Astrocyte (in vitro differentiated cells and primary cell): Measurements from ENCODE around the gene FCN1. TPM values are rescaled to one million over a fixed set of nuclear protein-coding genes. Genes with fewer than 3 reads are reported as not detected.

ENCODE experiments used
- DNase-seq: peaks from one replicate; pipeline ENCODE4 v3.0.0-alpha.2; 2010; ENCODE audit warnings: low read depth
- FAIRE-seq: peaks from 2 replicates; lab custom pipeline; 2011; peaks lifted over from hg19 to GRCh38; lab: Jason Lieb, UNC
- H2AFZ ChIP-seq: 2 replicates; pipeline ENCODE4 v1.6.0; 2012; ENCODE audit warnings: low read depth, low read length, inconsistent platforms
- H3K27ac ChIP-seq: 2 replicates; pipeline ENCODE4 v1.5.1; 2011; ENCODE audit warnings: low read depth, low read length, inconsistent platforms
- H3K27me3 ChIP-seq: 2 replicates; pipeline ENCODE4 v1.6.0; 2011; ENCODE audit warnings: low read length, inconsistent platforms; ENCODE audit not compliant: insufficient read depth
- H3K36me3 ChIP-seq: 2 replicates; pipeline ENCODE4 v1.5.1; 2011; ENCODE audit warnings: low read length, inconsistent platforms; ENCODE audit not compliant: insufficient read depth
- H3K4me1 ChIP-seq: 2 replicates; pipeline ENCODE4 v1.5.1; 2011; ENCODE audit warnings: low read length, inconsistent platforms; ENCODE audit not compliant: insufficient read depth
- H3K4me2 ChIP-seq: 2 replicates; pipeline ENCODE4 v1.6.0; 2012; ENCODE audit warnings: low read length, inconsistent platforms
- H3K4me3 ChIP-seq: 2 replicates; pipeline ENCODE4 v1.5.1; 2011; ENCODE audit warnings: low read depth, mild to moderate bottlenecking, low read length, inconsistent platforms; ENCODE audit not compliant: insufficient read depth
- H3K79me2 ChIP-seq: 2 replicates; pipeline ENCODE4 v1.6.0; 2012; ENCODE audit warnings: mild to moderate bottlenecking, low read length, inconsistent platforms; ENCODE audit not compliant: insufficient read depth
- H3K9ac ChIP-seq: 2 replicates; pipeline ENCODE4 v1.6.0; 2012; ENCODE audit warnings: mild to moderate bottlenecking, low read length, inconsistent platforms
- H3K9me3 ChIP-seq: 2 replicates; pipeline ENCODE4 v1.5.1; 2012; ENCODE audit warnings: low read depth, mild to moderate bottlenecking, low read length, inconsistent platforms; ENCODE audit not compliant: insufficient read depth
- H4K20me1 ChIP-seq: 2 replicates; pipeline ENCODE4 v1.6.0; 2012; ENCODE audit warnings: low read length, inconsistent platforms; ENCODE audit not compliant: insufficient read depth
- H3K27ac Mint-ChIP-seq: one replicate; pipeline ENCODE4 v1.8.0; 2021; ENCODE audit warnings: mild to moderate bottlenecking, mixed read lengths; ENCODE audit not compliant: unreplicated experiment
- H3K27me3 Mint-ChIP-seq: one replicate; pipeline ENCODE4 v1.8.0; 2021; ENCODE audit warnings: low read depth, mixed read lengths; ENCODE audit not compliant: unreplicated experiment
- H3K36me3 Mint-ChIP-seq: one replicate; pipeline ENCODE4 v1.8.0; 2021; ENCODE audit warnings: low read depth, mixed read lengths; ENCODE audit not compliant: unreplicated experiment
- H3K4me1 Mint-ChIP-seq: one replicate; pipeline ENCODE4 v1.8.0; 2021; ENCODE audit warnings: low read depth, mixed read lengths; ENCODE audit not compliant: unreplicated experiment
- H3K4me3 Mint-ChIP-seq: one replicate; pipeline ENCODE4 v1.8.0; 2021; ENCODE audit warnings: mild to moderate bottlenecking, moderate library complexity, mixed read lengths; ENCODE audit not compliant: unreplicated experiment
- H3K9me3 Mint-ChIP-seq: one replicate; pipeline ENCODE4 v1.8.0; 2021; ENCODE audit warnings: mild to moderate bottlenecking, mixed read lengths; ENCODE audit not compliant: unreplicated experiment
- CTCF ChIP-seq: IDR thresholded peaks from 2 replicates; pipeline ENCODE4 v1.5.1; 2011; ENCODE audit warnings: low read depth, mild to moderate bottlenecking, inconsistent platforms, low read length, moderate library complexity; ENCODE audit not compliant: insufficient read depth
- EZH2 ChIP-seq: IDR thresholded peaks from 2 replicates; pipeline ENCODE4 v1.6.1; 2012; ENCODE audit warnings: mild to moderate bottlenecking, low read length, inconsistent platforms; ENCODE audit not compliant: insufficient read depth
- total RNA-seq: library from RNA; stranded (reverse); gene quantifications from 2 replicates; pipeline ENCODE4 v1.2.1, GENCODE V29; 2021

FCN1 gene
- total RNA-seq, 1 donor from 2014 or later = not detected

DNA sequence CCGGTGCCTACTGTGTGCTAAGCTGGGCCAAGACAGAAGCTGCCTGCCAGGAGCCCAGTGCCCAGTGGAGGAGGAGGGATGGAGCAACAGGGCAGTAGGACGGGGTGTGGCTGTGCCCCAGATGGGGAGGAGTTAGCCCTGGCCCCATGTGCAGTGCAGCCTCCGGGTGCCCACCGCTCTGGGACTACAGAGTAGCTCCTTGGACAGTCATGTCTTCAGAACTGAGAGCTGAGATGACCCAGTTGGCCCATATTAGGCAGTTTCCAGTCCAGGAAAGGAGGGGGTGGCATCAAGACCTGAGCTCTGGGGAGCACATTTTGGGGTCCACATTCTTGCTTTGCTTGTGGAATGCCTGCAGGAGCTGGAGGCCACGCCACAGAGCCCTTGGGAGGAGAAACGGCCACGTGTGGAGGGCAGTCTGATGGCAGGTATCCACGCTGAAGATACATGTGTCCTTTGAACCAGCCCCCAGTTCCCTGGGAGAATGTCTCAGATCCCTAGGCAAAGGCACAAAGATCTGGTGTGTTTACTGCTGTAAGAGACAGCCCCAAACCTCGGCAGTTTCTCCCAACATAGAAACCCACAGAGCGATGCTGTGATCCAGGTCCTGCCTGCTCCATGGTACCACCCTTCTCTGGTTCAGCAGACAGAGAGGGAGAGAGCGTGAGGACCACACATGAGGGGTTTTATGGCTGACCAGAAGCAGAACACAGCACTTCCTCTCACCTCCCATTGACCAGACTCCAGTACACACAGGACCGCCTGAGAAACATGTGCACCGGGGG is 46.8 kb upstream of the FCN1 start:
- no peak overlapping the region for H2AFZ ChIP-seq
- DNase-seq (no peak), FAIRE-seq (no peak)

GRCh38 chr9:134963546-134963945 is 45.8 kb upstream of the FCN1 start:
- Histone ChIP-seq H3K36me3 (no peaks in the 10 kb centered on the region), H3K9me3 (no peaks in the 10 kb centered on the region), H3K27ac (no peak overlapping the region), H3K4me1 (no peaks in the 10 kb centered on the region), H3K9ac (no peak overlapping the region), H4K20me1 (no peaks in the 10 kb centered on the region), H3K4me3 (no peak overlapping the region), H3K79me2 (no peaks in the 10 kb centered on the region), H2AFZ (no peak overlapping the region), H3K27me3 (no peaks in the 10 kb centered on the region), H3K4me2 (no peak overlapping the region)
- H3K4me1 Mint-ChIP-seq = peaks cover 9% of the 10 kb centered on the region
- no peaks in the 10 kb centered on the region for H3K36me3 Mint-ChIP-seq
- no peak overlapping the region for H3K4me3 Mint-ChIP-seq
- TF ChIP-seq EZH2 (no peak), CTCF (no peak)
- no peak for DNase-seq
- FAIRE-seq = no peak
- H3K9me3 Mint-ChIP-seq = peaks cover 7% of the 10 kb centered on the region
- H3K27me3 Mint-ChIP-seq = peaks cover 14% of the 10 kb centered on the region
- H3K27ac Mint-ChIP-seq = no peak overlapping the region

More for the DNA sequence above, 46.8 kb upstream of the FCN1 start:
- TF ChIP-seq EZH2 (no peak), CTCF (no peak)
- Histone ChIP-seq H3K4me2 (no peak overlapping the region), H3K9me3 (no peaks in the 10 kb centered on the region), H3K27me3 (no peaks in the 10 kb centered on the region), H3K79me2 (no peaks in the 10 kb centered on the region), H4K20me1 (no peaks in the 10 kb centered on the region), H3K27ac (no peak overlapping the region), H3K36me3 (no peaks in the 10 kb centered on the region), H3K4me3 (no peak overlapping the region), H3K9ac (no peak overlapping the region), H3K4me1 (no peaks in the 10 kb centered on the region)
- Mint-ChIP-seq H3K27me3 (peaks cover 12% of the 10 kb centered on the region), H3K4me1 (peaks cover 9% of the 10 kb centered on the region), H3K36me3 (no peaks in the 10 kb centered on the region), H3K9me3 (peaks cover 4% of the 10 kb centered on the region), H3K4me3 (no peak overlapping the region), H3K27ac (no peak overlapping the region)

GRCh38 chr9:134962973-134963364 is 45.3 kb upstream of the FCN1 start:
- H3K4me1 ChIP-seq = no peaks in the 10 kb centered on the region
- H3K79me2 ChIP-seq = no peaks in the 10 kb centered on the region
- no peak overlapping the region for H3K27ac Mint-ChIP-seq
- FAIRE-seq (no peak), DNase-seq (no peak)
- no peaks in the 10 kb centered on the region for H3K36me3 Mint-ChIP-seq
- peaks cover 14% of the 10 kb centered on the region for H3K27me3 Mint-ChIP-seq
- no peaks in the 10 kb centered on the region for H3K36me3 ChIP-seq
- H3K27ac ChIP-seq = no peak overlapping the region
- H3K4me3 ChIP-seq = no peak overlapping the region
- H3K9me3 ChIP-seq = no peaks in the 10 kb centered on the region
- H3K4me3 Mint-ChIP-seq = no peak overlapping the region
- peaks cover 9% of the 10 kb centered on the region for H3K9me3 Mint-ChIP-seq
- no peak overlapping the region for H3K9ac ChIP-seq
- H3K4me1 Mint-ChIP-seq = peaks cover 7% of the 10 kb centered on the region
- no peaks in the 10 kb centered on the region for H4K20me1 ChIP-seq
- H2AFZ ChIP-seq = no peak overlapping the region
- no peaks in the 10 kb centered on the region for H3K27me3 ChIP-seq
- H3K4me2 ChIP-seq = no peak overlapping the region
- TF ChIP-seq CTCF (no peak), EZH2 (no peak)
